Colonic mucosa (tissue), 4 donors: ENCODE data around the gene C3orf80. TPM values are rescaled to one million over a fixed set of nuclear protein-coding genes. Genes with fewer than 3 reads are reported as not detected.
"Not testable (repeated sequence)": the region's sequence is repeated elsewhere in the genome, so short reads cannot be mapped to it uniquely, and the experiment has no call there.

Experiments used
- DNase-seq: peaks from one replicate; pipeline ENCODE4 v3.0.0-alpha.2; 2020
- H3K27ac ChIP-seq: fragments of 200-600 bp; one replicate; pipeline ENCODE4 v1.8.0; 2021
- H3K27me3 ChIP-seq: fragments of 200-600 bp; one replicate; pipeline ENCODE4 v1.8.0; 2021
- H3K36me3 ChIP-seq: fragments of 200-600 bp; one replicate; pipeline ENCODE4 v1.8.0; 2021
- H3K4me1 ChIP-seq: fragments of 200-600 bp; one replicate; pipeline ENCODE4 v1.8.0; 2021; ENCODE audit warnings: mild to moderate bottlenecking
- H3K4me3 ChIP-seq: fragments of 200-600 bp; one replicate; pipeline ENCODE4 v1.8.0; 2021
- H3K9ac ChIP-seq, 2 donors: one replicate each; pipeline ENCODE4 v1.7.0; 2013; ENCODE audit warnings: control low read depth in 2 of 2, low read depth in 2 of 2, low read length in 2 of 2
- H3K9me3 ChIP-seq: fragments of 200-600 bp; one replicate; pipeline ENCODE4 v1.8.0; 2021
- CTCF ChIP-seq: fragments of 200-600 bp; IDR thresholded peaks from one replicate; pipeline ENCODE4 v1.8.0; 2022; ENCODE audit warnings: antibody characterized with exemption, mild to moderate bottlenecking
- intact Hi-C: fragments of 100-400 bp; cut with DNase I; formaldehyde crosslinking; loops from one replicate; pipeline ENCODE4 v1.14.1; 2022
- total RNA-seq, 2 donors: library from RNA; stranded (reverse); fragmentation: NEBNext Ultra II Directional in 1 of 2; extraction: Animal tissue kit (Norgen Biotek cat#: 25700) in 1 of 2; gene quantifications; one replicate each; pipeline ENCODE4 v1.2.1, GENCODE V29; 2021
- donor health status: healthy.
- donor health status: DM: no; HTN: no; CAD: no.
- donor health status: DM: no; HTN: no; CAD: no.

The C3orf80 gene
- total RNA-seq: 1 to 10 TPM in 1 of 2 donors, under 1 TPM in 1; 0.72 to 1.9 TPM

GRCh38 chr3:160225176-160226025 lies at the start of gene C3orf80:
C3orf80 (plus strand) TSS chr3:160225422; CDS start chr3:160225636, 214 bp downstream.
- peak; percentile 44 for DNase-seq
- Histone ChIP-seq H3K27me3 (peaks cover 17% of the 10 kb centered on the region), H3K27ac (no peak within 1 kb of the TSS), H3K4me1 (peaks cover 7% of the 10 kb centered on the region), H3K9me3 (no peaks in the 10 kb centered on the region), H3K9ac (peak within 1 kb of the TSS in 1 of 2 donors; percentile 62), H3K36me3 (no peaks in the 10 kb centered on the region), H3K4me3 (peak within 1 kb of the TSS; percentile 64)
- no peak for TF ChIP-seq CTCF
- intact Hi-C loops: no loop called here

- no peaks in the 10 kb centered on the region for H3K27me3 ChIP-seq
- H3K36me3 ChIP-seq: no peaks in the 10 kb centered on the region
- no peak overlapping the region for H3K27ac ChIP-seq
- intact Hi-C loops: no loop called here
- no peaks in the 10 kb centered on the region for H3K9me3 ChIP-seq
- H3K4me1 ChIP-seq: no peaks in the 10 kb centered on the region
- no peak for DNase-seq
- H3K4me3 ChIP-seq: no peak overlapping the region
- H3K9ac ChIP-seq: no peak overlapping the region
- TF ChIP-seq CTCF: no peak
Observed at GRCh38 chr3:160176923-160177322, 48.3 kb upstream of the C3orf80 start.

GRCh38 chr3:160178661-160179060 lies 46.6 kb upstream of the C3orf80 start:
- intact Hi-C loops, H3K9me3 ChIP-seq, DNase-seq, H3K9ac ChIP-seq, H3K4me3 ChIP-seq, H3K36me3 ChIP-seq, H3K27ac ChIP-seq, H3K27me3 ChIP-seq, H3K4me1 ChIP-seq: not testable (repeated sequence)

GRCh38 chr3:160179403-160179802 lies 45.8 kb upstream of the C3orf80 start:
- intact Hi-C loops, H3K9ac ChIP-seq, H3K9me3 ChIP-seq, DNase-seq, H3K27ac ChIP-seq, H3K27me3 ChIP-seq, H3K36me3 ChIP-seq, H3K4me1 ChIP-seq, H3K4me3 ChIP-seq: not testable (repeated sequence)

GRCh38 chr3:160179906-160180305 lies 45.3 kb upstream of the C3orf80 start:
- Histone ChIP-seq H3K9ac (no peak overlapping the region), H3K36me3 (no peaks in the 10 kb centered on the region), H3K27ac (no peak overlapping the region), H3K27me3 (no peaks in the 10 kb centered on the region), H3K4me3 (no peak overlapping the region), H3K9me3 (no peaks in the 10 kb centered on the region), H3K4me1 (no peaks in the 10 kb centered on the region)
- intact Hi-C loops: no loop called here
- no peak for TF ChIP-seq CTCF
- no peak for DNase-seq

- Histone ChIP-seq H3K4me1 (no peaks in the 10 kb centered on the region), H3K4me3 (no peak overlapping the region), H3K9me3 (no peaks in the 10 kb centered on the region), H3K9ac (no peak overlapping the region), H3K27ac (peak overlapping the region; percentile 3), H3K36me3 (no peaks in the 10 kb centered on the region), H3K27me3 (no peaks in the 10 kb centered on the region)
- intact Hi-C loops: no loop called here
- no peak for TF ChIP-seq CTCF
- no peak for DNase-seq
Observed at GRCh38 chr3:160180581-160181216, 44.5 kb upstream of the C3orf80 start.
